ENCODE measurements around the gene HEATR1. TPM values are rescaled to one million over a fixed set of nuclear protein-coding genes. Genes with fewer than 3 reads are reported as not detected.
A peak's percentile ranks its signal among the peaks of the same experiment; 100 is the strongest.
"Not testable (repeated sequence)": the region's sequence is repeated elsewhere in the genome, so short reads cannot be mapped to it uniquely, and the experiment has no call there.

HEATR1 gene
- total RNA-seq, 1 experiment from 2014 or later = 53.6 TPM

- no peaks in the 10 kb centered on the region for H3K9me2 ChIP-seq (replicated peaks; ENCODE audit: insufficient read depth, low read length)
- no peak overlapping the region for H3K4me3 ChIP-seq (ENCODE audit: low read length)
- H3K36me3 ChIP-seq (ENCODE audit: insufficient read depth, low read length) = no peaks in the 10 kb centered on the region
- H3K4me1 ChIP-seq (ENCODE audit: low read length) = peaks cover 5% of the 10 kb centered on the region
- peaks cover 2% of the 10 kb centered on the region for H3K79me2 ChIP-seq (ENCODE audit: low read length)
- DNase-seq = peak; percentile 52
- H3K9me3 ChIP-seq (ENCODE audit: low read length) = no peaks in the 10 kb centered on the region
- no peak overlapping the region for H3K9ac ChIP-seq (ENCODE audit: low read length)
- no peaks in the 10 kb centered on the region for H4K20me1 ChIP-seq (ENCODE audit: insufficient read depth, low read depth, low read length)
- no peak overlapping the region for H3K4me2 ChIP-seq (ENCODE audit: low read depth, low read length, poor library complexity, severe bottlenecking)
- H2AFZ ChIP-seq (ENCODE audit: low read length) = no peak overlapping the region
- no peak overlapping the region for H3K27ac ChIP-seq (ENCODE audit: low read length)
- peaks cover 4% of the 10 kb centered on the region; the same call in 1 of the 2 replicates for H3K27me3 ChIP-seq (ENCODE audit: low read length)
These were observed 4.8 kb upstream of the HEATR1 start for GRCh38 chr1:236608930-236609726.

GRCh38 chr1:236607597-236607996, 3.3 kb upstream of the HEATR1 start:
- not testable (repeated sequence) for H3K9me3 ChIP-seq (ENCODE audit: low read length); H3K36me3 ChIP-seq (ENCODE audit: insufficient read depth, low read length); DNase-seq

GRCh38 chr1:236604905-236605806, 840 bp upstream of the HEATR1 start:
- Histone ChIP-seq H3K27ac (ENCODE audit: low read length) (no peak overlapping the region), H4K20me1 (ENCODE audit: insufficient read depth, low read depth, low read length) (no peaks in the 10 kb centered on the region), H3K9me2 (replicated peaks; ENCODE audit: insufficient read depth, low read length) (no peaks in the 10 kb centered on the region), H3K36me3 (ENCODE audit: insufficient read depth, low read length) (peaks cover 19% of the 10 kb centered on the region; the same call in 1 of the 2 replicates), H3K4me1 (ENCODE audit: low read length) (peaks cover 18% of the 10 kb centered on the region), H3K4me3 (ENCODE audit: low read length) (peak overlapping the region; percentile 88), H3K9ac (ENCODE audit: low read length) (peak overlapping the region; percentile 84), H3K9me3 (ENCODE audit: low read length) (no peaks in the 10 kb centered on the region), H3K27me3 (ENCODE audit: low read length) (no peaks in the 10 kb centered on the region), H3K4me2 (ENCODE audit: low read depth, low read length, poor library complexity, severe bottlenecking) (peak overlapping the region; percentile 89), H3K79me2 (ENCODE audit: low read length) (peaks cover 39% of the 10 kb centered on the region), H2AFZ (ENCODE audit: low read length) (peak overlapping the region; percentile 99)
- no peak for DNase-seq

More at GRCh38 chr1:236607597-236607996, 3.3 kb upstream of the HEATR1 start:
- H3K27me3 ChIP-seq (ENCODE audit: low read length); H3K4me3 ChIP-seq (ENCODE audit: low read length); H3K9ac ChIP-seq (ENCODE audit: low read length); H4K20me1 ChIP-seq (ENCODE audit: insufficient read depth, low read depth, low read length); H3K27ac ChIP-seq (ENCODE audit: low read length); H2AFZ ChIP-seq (ENCODE audit: low read length); H3K4me2 ChIP-seq (ENCODE audit: low read depth, low read length, poor library complexity, severe bottlenecking); H3K9me2 ChIP-seq (replicated peaks; ENCODE audit: insufficient read depth, low read length): not testable (repeated sequence)
- Histone ChIP-seq H3K79me2 (ENCODE audit: low read length) (peaks cover 17% of the 10 kb centered on the region), H3K4me1 (ENCODE audit: low read length) (peaks cover 14% of the 10 kb centered on the region)

- peaks cover 35% of the 10 kb centered on the region; the same call in 1 of the 2 replicates for H3K36me3 ChIP-seq (ENCODE audit: insufficient read depth, low read length)
These were observed 2.1 kb downstream of the HEATR1 start for GRCh38 chr1:236602171-236602570.

GRCh38 chr1:236590553-236591150, 13.7 kb downstream of the HEATR1 start:
- Histone ChIP-seq H3K9ac (ENCODE audit: low read length) (no peak overlapping the region), H3K27ac (ENCODE audit: low read length) (no peak overlapping the region), H3K4me3 (ENCODE audit: low read length) (no peak overlapping the region), H3K79me2 (ENCODE audit: low read length) (peaks cover 54% of the 10 kb centered on the region), H2AFZ (ENCODE audit: low read length) (no peak overlapping the region), H3K4me2 (ENCODE audit: low read depth, low read length, poor library complexity, severe bottlenecking) (no peak overlapping the region), H3K4me1 (ENCODE audit: low read length) (no peaks in the 10 kb centered on the region), H3K27me3 (ENCODE audit: low read length) (no peaks in the 10 kb centered on the region), H3K36me3 (ENCODE audit: insufficient read depth, low read length) (peaks cover 86% of the 10 kb centered on the region), H3K9me3 (ENCODE audit: low read length) (no peaks in the 10 kb centered on the region), H4K20me1 (ENCODE audit: insufficient read depth, low read depth, low read length) (no peaks in the 10 kb centered on the region), H3K9me2 (replicated peaks; ENCODE audit: insufficient read depth, low read length) (no peaks in the 10 kb centered on the region)
- no peak for DNase-seq

More at GRCh38 chr1:236602171-236602570, 2.1 kb downstream of the HEATR1 start:
- no peaks in the 10 kb centered on the region for H3K9me3 ChIP-seq (ENCODE audit: low read length)
- no peaks in the 10 kb centered on the region for H3K27me3 ChIP-seq (ENCODE audit: low read length)
- no peak overlapping the region for H3K9ac ChIP-seq (ENCODE audit: low read length)
- no peak overlapping the region for H2AFZ ChIP-seq (ENCODE audit: low read length)
- H3K4me2 ChIP-seq (ENCODE audit: low read depth, low read length, poor library complexity, severe bottlenecking) = peak overlapping the region; percentile 89
- H3K4me3 ChIP-seq (ENCODE audit: low read length) = peak overlapping the region; percentile 88; the same call in 1 of the 2 replicates
- no peaks in the 10 kb centered on the region for H4K20me1 ChIP-seq (ENCODE audit: insufficient read depth, low read depth, low read length)
- no peak for DNase-seq
- peaks cover 54% of the 10 kb centered on the region for H3K79me2 ChIP-seq (ENCODE audit: low read length)
- no peak overlapping the region for H3K27ac ChIP-seq (ENCODE audit: low read length)
- H3K4me1 ChIP-seq (ENCODE audit: low read length) = peaks cover 18% of the 10 kb centered on the region
- no peaks in the 10 kb centered on the region for H3K9me2 ChIP-seq (replicated peaks; ENCODE audit: insufficient read depth, low read length)

- no peak overlapping the region for H2AFZ ChIP-seq (ENCODE audit: low read length)
- no peaks in the 10 kb centered on the region for H3K9me2 ChIP-seq (replicated peaks; ENCODE audit: insufficient read depth, low read length)
- no peaks in the 10 kb centered on the region for H3K9me3 ChIP-seq (ENCODE audit: low read length)
- no peak for DNase-seq
- no peak overlapping the region for H3K4me3 ChIP-seq (ENCODE audit: low read length)
- peaks cover 84% of the 10 kb centered on the region for H3K36me3 ChIP-seq (ENCODE audit: insufficient read depth, low read length)
- no peaks in the 10 kb centered on the region for H4K20me1 ChIP-seq (ENCODE audit: insufficient read depth, low read depth, low read length)
- peaks cover 54% of the 10 kb centered on the region for H3K79me2 ChIP-seq (ENCODE audit: low read length)
- no peak overlapping the region for H3K4me2 ChIP-seq (ENCODE audit: low read depth, low read length, poor library complexity, severe bottlenecking)
- no peaks in the 10 kb centered on the region for H3K27me3 ChIP-seq (ENCODE audit: low read length)
- H3K4me1 ChIP-seq (ENCODE audit: low read length) = no peaks in the 10 kb centered on the region
- H3K27ac ChIP-seq (ENCODE audit: low read length) = no peak overlapping the region
- H3K9ac ChIP-seq (ENCODE audit: low read length) = no peak overlapping the region
These were observed 14.8 kb downstream of the HEATR1 start for GRCh38 chr1:236589531-236589930.

- Histone ChIP-seq H3K36me3 (ENCODE audit: insufficient read depth, low read length) (peaks cover 74% of the 10 kb centered on the region; the same call in 1 of the 2 replicates), H3K9me3 (ENCODE audit: low read length) (no peaks in the 10 kb centered on the region), H3K9ac (ENCODE audit: low read length) (no peak overlapping the region), H3K27ac (ENCODE audit: low read length) (no peak overlapping the region), H4K20me1 (ENCODE audit: insufficient read depth, low read depth, low read length) (no peaks in the 10 kb centered on the region), H3K4me3 (ENCODE audit: low read length) (no peak overlapping the region), H2AFZ (ENCODE audit: low read length) (no peak overlapping the region), H3K79me2 (ENCODE audit: low read length) (0 out of 2 replicates have a peak, but pooled peaks cover 7% of the 10 kb centered on the region), H3K4me1 (ENCODE audit: low read length) (no peaks in the 10 kb centered on the region), H3K9me2 (replicated peaks; ENCODE audit: insufficient read depth, low read length) (no peaks in the 10 kb centered on the region), H3K27me3 (ENCODE audit: low read length) (no peaks in the 10 kb centered on the region), H3K4me2 (ENCODE audit: low read depth, low read length, poor library complexity, severe bottlenecking) (no peak overlapping the region)
- DNase-seq = no peak
These were observed 22.8 kb downstream of the HEATR1 start for GRCh38 chr1:236581528-236581927.
